Gastroesophageal sphincter (tissue), 4 donors: Measurements from ENCODE around the gene ZNF626. TPM values are rescaled to one million over a fixed set of nuclear protein-coding genes. Genes with fewer than 3 reads are reported as not detected.
A peak's percentile ranks its signal among the peaks of the same experiment; 100 is the strongest.
"Not testable (repeated sequence)": the region's sequence is repeated elsewhere in the genome, so short reads cannot be mapped to it uniquely, and the experiment has no call there.

Experiments
- ATAC-seq: fragments of 150-250 bp; one replicate; pipeline ENCODE4 v1.9.1; 2016; ENCODE audit warnings: mild to moderate bottlenecking, moderate library complexity
- H3K27ac ChIP-seq, 4 donors: fragments of 200-600 bp; sonication (generic) in 3 of 4; 1 replicate in 3 of 4; 2 replicates in 1 of 4; pipeline ENCODE4 v1.5.1; 2016 to 2019
- H3K27me3 ChIP-seq: fragments of 200-600 bp; sonication (generic); one replicate; pipeline ENCODE4 v1.5.1; 2019
- H3K36me3 ChIP-seq, 2 donors: fragments of 200-600 bp; sonication (generic); one replicate each; pipeline ENCODE4 v1.5.1; 2019; ENCODE audit warnings: control low read depth in 1 of 2
- H3K4me1 ChIP-seq, 3 donors: fragments of 200-600 bp; sonication (generic); 1 replicate in 2 of 3; 2 replicates in 1 of 3; pipeline ENCODE4 v1.5.1; 2016 to 2019; ENCODE audit warnings: control low read depth in 2 of 3
- H3K4me3 ChIP-seq, 2 donors: fragments of 200-600 bp; sonication (generic); one replicate each; pipeline ENCODE4 v1.5.1; 2019; ENCODE audit warnings: mild to moderate bottlenecking in 1 of 2, moderate library complexity in 1 of 2
- H3K9me3 ChIP-seq, 3 donors: fragments of 200-600 bp; sonication (generic); one replicate each; pipeline ENCODE4 v1.5.1; 2017 to 2019; ENCODE audit warnings: control low read depth in 2 of 3
- EP300 ChIP-seq: sonication (generic); formaldehyde crosslinking; IDR thresholded peaks from one replicate; pipeline ENCODE4 v1.6.1; 2017; ENCODE audit warnings: antibody characterized with exemption, mild to moderate bottlenecking
- POLR2A ChIP-seq, 2 donors: fragments of 450-650 bp; IDR thresholded peaks; one replicate each; pipeline ENCODE4 v1.6.1; 2017; ENCODE audit warnings: antibody characterized with exemption in 2 of 2, mild to moderate bottlenecking in 2 of 2, moderate library complexity in 1 of 2
- POLR2AphosphoS5 ChIP-seq: sonication (generic); formaldehyde crosslinking; IDR thresholded peaks from one replicate; pipeline ENCODE4 v1.6.1; 2017; ENCODE audit warnings: antibody characterized with exemption
- WGBS, 2 donors: methylation state at CpG; one replicate each; pipeline ENCODE4 v1.1.5; 2018; ENCODE audit warnings: low coverage in 1 of 2; 5-methylcytosine and 5-hydroxymethylcytosine counted together
- total RNA-seq, 4 donors: library from RNA; depleted of rRNA; stranded (reverse); fragments of >200 nt; gene quantifications; one replicate each; pipeline ENCODE4 v1.1.0, GENCODE V29; 2016
- TF ChIP-seq, protein P1 (sequence below), 4 experiments: fragments of 200-600 bp in 2 of 4; fragments of 450-650 bp in 2 of 4; sonication (generic) in 1 of 4; IDR thresholded peaks; one replicate each; pipeline ENCODE4 v1.5.1; 2017 to 2019; ENCODE audit warnings: antibody characterized with exemption in 4 of 4, mild to moderate bottlenecking in 2 of 4, moderate library complexity in 2 of 4

ZNF626 gene
- total RNA-seq, 4 donors from 2014 or later: 13.3 to 27.1 (median 14.6) TPM

DNA sequence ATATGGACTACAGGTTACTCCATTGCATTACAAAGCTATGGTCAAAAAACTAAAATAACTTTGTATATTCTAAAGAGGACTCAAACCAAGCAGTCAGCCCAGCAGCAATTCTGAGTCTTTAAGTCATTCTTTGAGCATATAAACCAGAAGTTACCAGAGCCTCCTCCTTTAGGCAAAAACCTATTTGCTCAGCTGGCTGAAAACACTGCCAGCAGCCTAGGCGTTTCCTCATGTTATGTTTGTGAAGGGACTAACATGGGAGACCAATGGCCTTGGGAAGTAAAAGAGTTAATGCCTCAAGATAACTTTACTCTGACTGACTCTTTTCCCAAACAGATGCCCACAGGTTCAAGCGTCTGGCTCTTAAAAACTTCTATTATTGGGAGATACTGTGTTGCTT, 45.3 kb downstream of the ZNF626 start:
- H3K27ac ChIP-seq: no peak overlapping the region
- H3K36me3 ChIP-seq: no peaks in the 10 kb centered on the region
- no peak overlapping the region for H3K4me3 ChIP-seq
- TF ChIP-seq POLR2AphosphoS5 (no peak), EP300 (no peak), POLR2A (IDR thresholded peaks at IDR 0.05) (no peak)
- H3K4me1 ChIP-seq: no peaks in the 10 kb centered on the region
- no peaks in the 10 kb centered on the region for H3K27me3 ChIP-seq
- 61 to 71% methylated on average over 2 of the region's 2 CpGs for WGBS, 2 donors
- H3K9me3 ChIP-seq: peaks cover 0 to 46% (median 0%) of the 10 kb centered on the region in 3 donors
- ATAC-seq: no peak

DNA sequence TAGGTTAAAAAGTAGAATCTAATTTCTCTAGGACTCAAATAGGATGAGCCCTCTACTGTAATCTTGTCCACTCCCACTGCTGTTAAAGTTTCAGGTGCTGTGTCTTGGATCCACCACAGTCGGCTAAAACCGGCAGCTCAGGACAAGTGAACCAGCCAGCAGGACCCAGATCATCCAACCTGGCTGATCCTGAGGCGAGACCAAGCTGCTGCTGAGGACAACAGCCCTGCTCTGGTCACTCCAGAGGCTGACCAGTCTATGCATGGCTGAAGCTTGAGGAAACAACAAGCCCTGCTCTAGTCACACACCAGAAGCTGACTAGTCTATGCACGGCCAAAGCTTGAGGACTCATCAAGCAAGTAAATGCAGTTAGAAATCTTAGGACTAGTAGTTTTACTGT, 46.4 kb downstream of the ZNF626 start:
- ATAC-seq, H3K27ac ChIP-seq, H3K4me1 ChIP-seq, H3K27me3 ChIP-seq, H3K4me3 ChIP-seq, H3K36me3 ChIP-seq: not testable (repeated sequence)
- peaks cover 0 to 35% (median 0%) of the 10 kb centered on the region in 3 donors for H3K9me3 ChIP-seq
- WGBS, 2 donors: 76% methylated on average over 2 of the region's 4 CpGs; no CpG with 5 or more reads in 1 of the 2 donors

DNA sequence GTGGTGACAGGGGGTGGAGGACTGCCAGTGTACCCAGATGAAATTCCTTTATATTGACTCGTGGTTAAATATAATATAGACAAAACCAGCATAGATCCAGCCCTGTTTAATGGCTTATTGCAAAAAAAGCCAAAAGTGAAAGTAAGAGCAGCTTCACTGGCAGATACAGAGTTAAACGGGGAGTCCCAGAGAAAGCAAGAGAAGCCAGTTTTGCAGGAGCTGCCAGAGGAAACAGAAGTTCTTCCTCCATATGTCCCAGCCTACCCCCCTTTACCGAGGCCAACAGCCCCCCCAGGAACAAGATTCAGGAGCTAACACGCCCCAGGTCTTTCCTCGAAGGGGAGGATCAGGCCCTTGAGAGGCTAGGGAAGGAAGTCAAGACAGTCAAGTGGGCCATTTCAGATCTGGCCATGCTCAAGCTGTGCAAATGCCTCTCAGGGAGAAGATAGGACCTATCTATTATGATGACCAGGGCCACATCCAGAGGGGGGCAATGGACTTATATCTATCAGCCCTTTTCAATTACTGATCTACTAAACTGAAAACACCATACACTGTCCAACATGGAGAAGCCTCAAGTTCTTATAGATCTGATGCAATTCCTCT, 48.6 kb downstream of the ZNF626 start:
- Histone ChIP-seq H3K4me3 (peak overlapping the region; percentile 3 to 26), H3K4me1 (no peaks in the 10 kb centered on the region), H3K27ac (peak overlapping the region in 2 of 4 donors; percentile 52 to 72), H3K27me3 (no peaks in the 10 kb centered on the region), H3K9me3 (peaks cover 0 to 31% (median 0%) of the 10 kb centered on the region in 3 donors), H3K36me3 (no peaks in the 10 kb centered on the region)
- TF ChIP-seq EP300 (no peak), POLR2AphosphoS5 (no peak), POLR2A (IDR thresholded peaks at IDR 0.05) (no peak)
- TF ChIP-seq, protein P1, sequence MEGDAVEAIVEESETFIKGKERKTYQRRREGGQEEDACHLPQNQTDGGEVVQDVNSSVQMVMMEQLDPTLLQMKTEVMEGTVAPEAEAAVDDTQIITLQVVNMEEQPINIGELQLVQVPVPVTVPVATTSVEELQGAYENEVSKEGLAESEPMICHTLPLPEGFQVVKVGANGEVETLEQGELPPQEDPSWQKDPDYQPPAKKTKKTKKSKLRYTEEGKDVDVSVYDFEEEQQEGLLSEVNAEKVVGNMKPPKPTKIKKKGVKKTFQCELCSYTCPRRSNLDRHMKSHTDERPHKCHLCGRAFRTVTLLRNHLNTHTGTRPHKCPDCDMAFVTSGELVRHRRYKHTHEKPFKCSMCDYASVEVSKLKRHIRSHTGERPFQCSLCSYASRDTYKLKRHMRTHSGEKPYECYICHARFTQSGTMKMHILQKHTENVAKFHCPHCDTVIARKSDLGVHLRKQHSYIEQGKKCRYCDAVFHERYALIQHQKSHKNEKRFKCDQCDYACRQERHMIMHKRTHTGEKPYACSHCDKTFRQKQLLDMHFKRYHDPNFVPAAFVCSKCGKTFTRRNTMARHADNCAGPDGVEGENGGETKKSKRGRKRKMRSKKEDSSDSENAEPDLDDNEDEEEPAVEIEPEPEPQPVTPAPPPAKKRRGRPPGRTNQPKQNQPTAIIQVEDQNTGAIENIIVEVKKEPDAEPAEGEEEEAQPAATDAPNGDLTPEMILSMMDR (IDR thresholded peaks at IDR 0.05): no peak
- ATAC-seq: no peak
- 40 to 52% methylated on average over 3 of the region's 5 CpGs for WGBS, 2 donors

DNA sequence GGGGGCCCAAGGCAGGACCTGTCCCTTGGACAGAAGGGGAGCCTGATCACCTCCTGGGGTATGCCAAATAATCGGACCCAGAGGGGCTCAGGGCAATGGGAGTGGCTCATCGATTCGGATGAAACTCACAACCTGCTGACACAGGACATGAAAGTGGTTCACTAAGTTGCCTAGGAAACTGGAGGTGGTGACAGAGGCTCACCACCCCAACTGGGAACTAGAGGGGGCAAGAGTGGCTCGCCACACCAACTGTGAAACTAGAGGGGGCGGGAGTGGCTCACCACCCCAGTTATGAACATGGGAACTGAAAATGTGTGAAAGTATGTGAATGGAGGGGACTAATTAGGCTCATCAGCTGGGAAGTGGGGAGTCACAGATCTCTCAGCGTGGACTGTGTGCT, 49.5 kb downstream of the ZNF626 start:
- peaks cover 0 to 23% (median 0%) of the 10 kb centered on the region in 3 donors for H3K9me3 ChIP-seq
- no peak for ATAC-seq
- WGBS, 2 donors: 55 to 71% methylated on average over 4 to 6 of the region's 6 CpGs
- no peaks in the 10 kb centered on the region for H3K27me3 ChIP-seq
- no peak overlapping the region for H3K4me3 ChIP-seq
- H3K4me1 ChIP-seq: no peaks in the 10 kb centered on the region
- TF ChIP-seq POLR2A (IDR thresholded peaks at IDR 0.05): no peak
- TF ChIP-seq, protein P1 (IDR thresholded peaks at IDR 0.05): no peak
- no peak for TF ChIP-seq EP300
- no peak for TF ChIP-seq POLR2AphosphoS5
- no peaks in the 10 kb centered on the region for H3K36me3 ChIP-seq
- peak overlapping the region in 2 of 4 donors; percentile 52 to 72 for H3K27ac ChIP-seq

DNA sequence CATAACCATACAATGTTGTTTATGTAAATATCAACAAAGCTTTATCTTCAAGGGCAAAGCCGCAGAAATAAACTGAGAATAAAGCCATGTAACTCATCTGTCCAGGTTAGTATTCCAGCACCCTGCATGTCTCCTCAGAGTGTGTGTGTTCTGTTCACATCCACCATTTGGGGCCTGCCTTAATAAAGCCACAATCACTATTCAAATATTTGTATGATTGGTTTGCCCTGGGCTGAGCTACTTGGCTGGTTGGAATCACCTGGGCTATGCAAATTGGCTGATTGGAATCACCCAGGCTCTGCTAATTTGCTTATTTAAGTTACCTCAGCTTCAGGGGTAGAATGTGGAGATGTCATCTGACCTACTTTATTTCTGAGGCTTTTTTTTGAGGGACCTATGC, 53.4 kb downstream of the ZNF626 start:
- Histone ChIP-seq H3K27me3 (no peaks in the 10 kb centered on the region), H3K9me3 (peaks cover 0 to 17% (median 0%) of the 10 kb centered on the region in 3 donors), H3K36me3 (no peaks in the 10 kb centered on the region), H3K4me1 (no peaks in the 10 kb centered on the region), H3K27ac (no peak overlapping the region), H3K4me3 (no peak overlapping the region)
- ATAC-seq: no peak
- WGBS, 2 donors: 100% methylated on average over 1 of the region's 1 CpG
- TF ChIP-seq POLR2AphosphoS5 (no peak), POLR2A (IDR thresholded peaks at IDR 0.05) (no peak), EP300 (no peak)

Other genes starting within 250 kb of the ZNF626 start
- gene ZNF737, start 95.8 kb downstream of the ZNF626 start, total RNA-seq: 10 to 100 TPM in 2 of 4 donors, 1 to 10 TPM in 2; 6.7 to 12.5 (median 10.6) TPM
- gene ZNF66, start 114.7 kb upstream of the ZNF626 start, total RNA-seq: 1 to 10 TPM in 3 of 4 donors, not detected in 1; 1.7 to 2.0 (median 1.7) TPM